EH (cell line): Measurements from ENCODE around the gene PDIK1L.
A peak's percentile ranks its signal among the peaks of the same experiment; 100 is the strongest.

Experiments
- DNase-seq: peaks from one replicate; pipeline ENCODE4 v3.0.0-alpha.2; 2015; ENCODE audit warnings: low read depth

PDIK1L gene

DNA sequence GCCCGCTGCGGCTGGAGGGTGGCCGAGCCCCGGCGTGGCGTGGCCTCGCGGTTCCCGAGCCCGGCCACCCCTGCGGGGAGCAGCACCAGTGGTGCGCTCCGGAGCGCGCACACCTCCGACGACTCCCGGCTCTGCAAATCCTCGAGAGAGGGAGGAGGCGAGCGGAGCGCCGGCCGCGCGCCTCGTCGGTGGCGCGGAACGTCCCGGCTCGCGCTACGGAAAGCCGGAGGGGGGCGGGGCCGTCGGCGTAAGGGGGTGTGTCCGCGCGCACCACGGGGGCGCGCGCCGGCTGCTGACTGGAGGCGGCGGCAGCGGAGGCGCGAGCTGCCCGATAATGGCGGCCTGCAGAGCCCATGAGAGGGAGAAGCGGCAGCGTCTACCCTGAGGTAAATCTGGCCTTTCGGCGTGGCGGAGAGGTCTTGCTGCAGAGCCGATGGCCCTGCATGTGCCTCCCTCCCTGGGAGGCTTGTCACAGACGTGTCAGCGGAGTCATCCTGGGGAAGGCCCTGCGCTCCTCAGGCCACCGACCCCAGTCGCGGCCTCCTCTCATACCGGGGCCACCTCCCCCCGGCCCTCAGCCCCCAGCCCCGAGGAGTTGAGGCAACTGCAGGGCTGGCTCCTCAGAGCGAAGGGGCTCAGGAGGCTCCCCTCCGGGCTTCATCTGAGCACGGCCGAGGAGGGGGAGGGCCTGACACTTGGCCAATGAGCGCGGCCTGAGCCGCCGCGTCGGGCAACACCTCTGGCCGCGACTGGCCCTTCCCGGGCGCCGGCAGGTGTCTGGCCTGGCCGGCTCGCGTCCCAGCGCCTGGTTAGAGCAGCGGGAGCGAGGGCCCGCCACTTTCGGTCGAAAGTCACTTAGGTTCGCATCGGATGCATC is at the start of gene PDIK1L:
PDIK1L (plus strand) TSS at position 295 of the 877 bp plus-strand sequence. CDS start 2,485 bp downstream, outside the sequence.
- DNase-seq = peak; percentile 94

- no peak for DNase-seq
These were observed 47.1 kb upstream of the PDIK1L start for GRCh38 chr1:26064553-26064952.

GRCh38 chr1:26066160-26066559 is 45.5 kb upstream of the PDIK1L start:
- no peak for DNase-seq

DNA sequence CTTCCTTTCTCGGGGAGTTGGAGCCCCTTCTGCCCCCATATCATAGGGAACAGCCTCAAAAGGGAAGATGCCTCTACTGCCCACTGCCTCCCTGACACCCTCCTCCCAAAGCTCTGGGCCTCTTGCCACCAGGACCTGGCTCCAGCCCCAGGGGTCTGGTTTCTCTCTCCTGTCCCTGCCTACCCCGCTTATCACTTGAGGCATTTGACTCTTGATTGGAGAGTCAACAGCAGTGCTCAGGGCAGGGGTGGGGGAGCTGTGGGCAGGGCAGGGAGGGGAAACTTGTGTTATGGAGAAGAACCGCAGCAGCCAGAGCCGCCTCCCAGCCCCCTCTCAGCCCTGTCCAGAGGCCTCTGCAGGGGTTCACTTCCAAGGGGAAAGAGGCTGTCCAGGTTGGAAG is 44.8 kb upstream of the PDIK1L start:
- no peak for DNase-seq

DNA sequence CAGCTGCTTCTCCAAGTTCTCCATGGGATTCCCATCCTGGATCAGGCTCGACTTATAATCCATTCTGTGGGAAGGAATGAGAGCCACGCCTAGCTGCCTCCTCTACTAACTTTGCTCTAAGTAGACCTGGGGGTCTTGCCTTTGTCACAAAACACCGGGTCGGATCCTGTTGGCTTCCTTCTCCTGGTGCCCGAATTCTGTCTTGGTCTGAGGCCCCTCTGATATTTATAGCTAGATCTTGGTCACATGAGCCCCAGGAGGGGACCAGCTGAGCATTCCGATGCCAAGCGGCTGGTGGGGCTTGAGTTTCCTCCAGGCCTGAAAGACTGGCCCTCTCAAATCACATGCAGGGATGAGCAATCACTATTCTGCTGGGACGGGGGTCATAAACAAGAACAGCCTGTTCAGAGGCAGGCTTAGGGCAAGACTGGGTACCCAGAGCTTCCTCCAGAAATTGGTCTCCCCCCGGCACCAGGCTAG is 44.2 kb upstream of the PDIK1L start, which contains the start of gene TRIM63:
TRIM63 (minus strand) TSS at position 199 of the 480 bp plus-strand sequence; CDS start at position 63, 136 bp downstream.
- DNase-seq = no peak

- DNase-seq = no peak
These were observed 41.7 kb upstream of the PDIK1L start for GRCh38 chr1:26069941-26070295.

GRCh38 chr1:26070296-26070962 is 41.2 kb upstream of the PDIK1L start:
- no peak for DNase-seq

DNA sequence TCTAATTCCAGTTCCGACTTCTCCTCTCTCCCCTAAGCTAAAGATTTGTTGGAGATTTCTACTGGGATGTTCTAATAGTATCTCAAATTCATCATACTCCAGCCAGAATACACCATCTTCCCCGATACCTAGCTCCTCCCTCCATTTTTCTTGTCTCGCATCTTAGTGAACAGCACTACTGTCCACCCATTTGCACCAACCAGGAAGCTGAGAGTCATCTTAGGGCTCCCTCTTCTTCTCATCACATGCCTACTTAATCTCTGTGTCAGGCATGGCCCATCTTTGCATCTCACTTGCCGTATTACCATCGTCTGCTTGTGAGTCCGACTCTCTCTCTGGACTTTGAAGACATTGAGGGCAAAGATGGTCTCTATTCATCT is 40.7 kb upstream of the PDIK1L start:
- no peak for DNase-seq

- DNase-seq = no peak
These were observed 39.3 kb upstream of the PDIK1L start for GRCh38 chr1:26072305-26072704.

GRCh38 chr1:26075421-26076144 is 36.0 kb upstream of the PDIK1L start:
- DNase-seq = no peak

GRCh38 chr1:26077524-26077923 is 34.1 kb upstream of the PDIK1L start:
- DNase-seq = no peak

DNA sequence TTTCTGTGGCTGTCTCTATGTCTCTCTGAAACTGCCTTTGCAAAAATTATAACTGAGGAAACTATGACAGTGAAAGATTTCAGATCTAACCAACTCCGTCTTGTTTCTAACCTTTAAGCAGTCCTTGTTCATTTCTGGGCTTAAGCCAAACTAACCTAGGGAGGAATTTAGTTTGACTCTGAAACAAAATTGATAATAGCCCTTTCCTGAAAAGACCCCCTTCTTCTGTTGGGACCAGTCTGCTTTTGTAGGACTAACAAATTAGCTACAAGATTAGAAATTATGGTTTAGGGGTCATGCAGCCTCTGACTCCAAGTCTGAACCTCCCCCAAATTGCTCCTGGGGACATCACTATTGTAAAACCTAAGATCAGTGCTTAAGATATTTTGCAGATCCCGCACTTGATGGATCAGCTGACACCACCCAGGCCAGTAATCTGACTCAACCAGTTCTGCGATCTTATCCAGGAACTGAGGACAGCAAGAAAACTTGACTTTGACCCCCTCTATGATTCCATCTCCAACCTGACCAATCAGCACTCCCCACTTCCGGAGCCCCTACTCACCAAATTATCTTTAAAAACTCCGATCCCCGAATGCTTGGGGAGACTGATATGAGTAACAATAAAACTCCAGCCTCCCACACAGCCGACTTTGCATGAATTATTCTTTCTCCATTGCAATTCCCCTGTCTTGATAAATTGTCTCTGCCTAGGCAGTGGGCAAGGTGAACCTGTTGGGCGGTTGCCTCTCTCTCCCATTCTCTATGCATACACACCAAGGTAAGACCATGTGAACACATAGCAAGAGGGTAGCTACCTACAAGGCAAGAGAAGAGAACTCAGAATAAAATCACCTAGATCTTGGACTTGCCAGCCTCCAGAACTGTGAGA is 33.1 kb upstream of the PDIK1L start:
- DNase-seq = no peak

- DNase-seq = no peak
These were observed 32.5 kb upstream of the PDIK1L start for GRCh38 chr1:26079178-26079563.

DNA sequence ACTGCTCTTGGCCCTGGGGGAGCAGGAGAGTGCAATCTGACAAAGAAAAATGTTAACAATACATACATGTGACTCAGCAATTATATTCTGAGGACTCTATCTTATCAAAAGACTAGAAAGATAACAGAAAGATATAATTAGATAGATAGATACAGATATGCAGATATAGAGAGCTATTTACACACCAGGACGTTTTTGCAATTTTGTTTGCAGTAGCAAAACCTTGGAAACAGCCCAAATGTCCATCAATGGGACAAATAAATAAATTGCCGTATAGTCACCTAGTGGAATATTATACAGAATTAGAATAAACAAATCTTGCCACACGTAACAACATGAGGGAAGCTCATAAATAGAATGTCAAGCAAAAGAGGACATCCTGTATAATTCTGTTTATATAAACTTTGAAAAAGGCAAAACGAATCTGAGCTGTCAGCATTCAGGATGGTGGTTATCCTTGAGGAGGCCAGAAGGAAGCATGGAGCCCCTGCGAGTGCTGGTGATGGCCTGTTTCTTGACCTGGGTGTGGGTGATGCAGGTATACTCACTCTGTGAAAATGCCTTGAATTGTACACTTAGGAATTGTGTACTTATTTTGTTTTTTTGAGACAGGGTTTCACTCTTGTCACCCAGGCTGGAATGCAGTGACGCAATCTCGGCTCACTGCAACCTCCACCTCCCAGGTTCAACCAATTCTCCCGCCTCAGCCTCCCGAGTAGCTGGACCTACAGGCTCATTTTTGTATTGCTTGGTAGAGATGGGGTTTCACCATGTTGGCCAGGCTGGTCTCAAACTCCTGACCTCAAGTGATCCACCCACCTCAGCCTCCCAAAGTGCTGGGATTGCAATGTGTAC is 31.4 kb upstream of the PDIK1L start:
- no peak for DNase-seq

- no peak for DNase-seq
These were observed 30.2 kb upstream of the PDIK1L start for GRCh38 chr1:26081267-26082019.

- DNase-seq = no peak
These were observed 29.6 kb upstream of the PDIK1L start for GRCh38 chr1:26082020-26082350.

- DNase-seq = peak; percentile 45
These were observed 28.4 kb upstream of the PDIK1L start for GRCh38 chr1:26083208-26083607.

DNA sequence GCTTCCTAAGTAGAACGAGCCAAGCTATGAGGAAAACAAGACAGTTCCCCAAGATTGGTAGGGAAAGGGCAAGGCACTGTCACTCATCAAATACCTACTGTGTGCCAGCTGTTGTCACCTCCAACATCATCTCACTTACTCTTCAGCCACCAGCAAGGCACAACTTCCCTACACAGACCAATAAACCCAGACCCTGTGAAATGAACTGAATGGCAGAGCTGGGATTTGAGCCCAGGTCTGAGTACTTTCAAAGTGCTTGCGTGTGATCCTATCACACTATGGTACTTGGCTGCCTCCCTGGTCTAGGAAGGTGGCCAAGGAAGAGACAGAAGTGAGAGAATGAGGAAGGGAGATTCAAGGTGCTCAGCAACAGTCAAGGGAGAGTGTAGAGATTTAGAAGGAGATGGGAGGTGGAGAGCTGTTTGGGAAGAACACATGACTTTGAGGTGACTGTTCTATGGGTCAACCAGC is 27.5 kb upstream of the PDIK1L start:
- no peak for DNase-seq

DNA sequence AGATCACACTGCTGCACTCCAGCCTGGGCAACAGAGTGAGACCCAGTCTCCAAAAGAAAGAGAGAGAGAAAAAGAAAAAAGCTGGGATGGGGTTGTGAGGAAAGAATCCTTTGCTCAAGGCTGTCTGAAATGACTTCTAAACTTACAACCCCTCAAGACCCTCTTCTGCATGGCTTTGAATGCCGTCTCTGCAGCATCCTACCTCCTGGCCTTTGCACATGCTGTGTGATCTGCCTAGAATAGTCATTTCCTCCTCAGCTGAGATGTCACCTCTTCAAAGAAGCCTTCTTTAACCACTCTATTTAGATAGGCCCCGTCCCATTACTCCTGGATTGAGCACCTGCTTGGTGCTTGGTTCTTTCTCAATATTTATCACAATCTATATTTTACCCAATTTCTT is 26.8 kb upstream of the PDIK1L start:
- no peak for DNase-seq

- DNase-seq = no peak
These were observed 22.5 kb upstream of the PDIK1L start for GRCh38 chr1:26089125-26089524.
